NCI-H1417 treated with DMSO at 0.1 percent for 48 hours (cell line): ENCODE results near the gene LPCAT3.

Source experiments
- DNase-seq: peaks from one replicate; lab custom pipeline; 2025; lab: John Stamatoyannopoulos, UW

LPCAT3 gene

DNA sequence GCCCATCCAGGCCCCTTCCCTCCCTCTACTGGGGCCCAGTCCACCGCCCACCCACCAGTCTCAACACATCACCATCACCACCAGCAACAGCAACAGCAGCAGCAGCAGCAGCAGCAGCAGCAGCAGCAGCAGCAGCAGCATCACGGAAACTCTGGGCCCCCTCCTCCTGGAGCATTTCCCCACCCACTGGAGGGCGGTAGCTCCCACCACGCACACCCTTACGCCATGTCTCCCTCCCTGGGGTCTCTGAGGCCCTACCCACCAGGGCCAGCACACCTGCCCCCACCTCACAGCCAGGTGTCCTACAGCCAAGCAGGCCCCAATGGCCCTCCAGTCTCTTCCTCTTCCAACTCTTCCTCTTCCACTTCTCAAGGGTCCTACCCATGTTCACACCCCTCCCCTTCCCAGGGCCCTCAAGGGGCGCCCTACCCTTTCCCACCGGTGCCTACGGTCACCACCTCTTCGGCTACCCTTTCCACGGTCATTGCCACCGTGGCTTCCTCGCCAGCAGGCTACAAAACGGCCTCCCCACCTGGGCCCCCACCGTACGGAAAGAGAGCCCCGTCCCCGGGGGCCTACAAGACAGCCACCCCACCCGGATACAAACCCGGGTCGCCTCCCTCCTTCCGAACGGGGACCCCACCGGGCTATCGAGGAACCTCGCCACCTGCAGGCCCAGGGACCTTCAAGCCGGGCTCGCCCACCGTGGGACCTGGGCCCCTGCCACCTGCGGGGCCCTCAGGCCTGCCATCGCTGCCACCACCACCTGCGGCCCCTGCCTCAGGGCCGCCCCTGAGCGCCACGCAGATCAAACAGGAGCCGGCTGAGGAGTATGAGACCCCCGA, 81.4 kb downstream of the LPCAT3 start:
- no peak for DNase-seq

DNA sequence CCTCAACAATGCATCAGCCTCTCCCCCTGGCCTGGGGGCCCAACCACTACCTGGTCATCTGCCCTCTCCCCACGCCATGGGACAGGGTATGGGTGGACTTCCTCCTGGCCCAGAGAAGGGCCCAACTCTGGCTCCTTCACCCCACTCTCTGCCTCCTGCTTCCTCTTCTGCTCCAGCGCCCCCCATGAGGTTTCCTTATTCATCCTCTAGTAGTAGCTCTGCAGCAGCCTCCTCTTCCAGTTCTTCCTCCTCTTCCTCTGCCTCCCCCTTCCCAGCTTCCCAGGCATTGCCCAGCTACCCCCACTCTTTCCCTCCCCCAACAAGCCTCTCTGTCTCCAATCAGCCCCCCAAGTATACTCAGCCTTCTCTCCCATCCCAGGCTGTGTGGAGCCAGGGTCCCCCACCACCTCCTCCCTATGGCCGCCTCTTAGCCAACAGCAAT, 82.1 kb downstream of the LPCAT3 start:
- DNase-seq, result no peak

DNA sequence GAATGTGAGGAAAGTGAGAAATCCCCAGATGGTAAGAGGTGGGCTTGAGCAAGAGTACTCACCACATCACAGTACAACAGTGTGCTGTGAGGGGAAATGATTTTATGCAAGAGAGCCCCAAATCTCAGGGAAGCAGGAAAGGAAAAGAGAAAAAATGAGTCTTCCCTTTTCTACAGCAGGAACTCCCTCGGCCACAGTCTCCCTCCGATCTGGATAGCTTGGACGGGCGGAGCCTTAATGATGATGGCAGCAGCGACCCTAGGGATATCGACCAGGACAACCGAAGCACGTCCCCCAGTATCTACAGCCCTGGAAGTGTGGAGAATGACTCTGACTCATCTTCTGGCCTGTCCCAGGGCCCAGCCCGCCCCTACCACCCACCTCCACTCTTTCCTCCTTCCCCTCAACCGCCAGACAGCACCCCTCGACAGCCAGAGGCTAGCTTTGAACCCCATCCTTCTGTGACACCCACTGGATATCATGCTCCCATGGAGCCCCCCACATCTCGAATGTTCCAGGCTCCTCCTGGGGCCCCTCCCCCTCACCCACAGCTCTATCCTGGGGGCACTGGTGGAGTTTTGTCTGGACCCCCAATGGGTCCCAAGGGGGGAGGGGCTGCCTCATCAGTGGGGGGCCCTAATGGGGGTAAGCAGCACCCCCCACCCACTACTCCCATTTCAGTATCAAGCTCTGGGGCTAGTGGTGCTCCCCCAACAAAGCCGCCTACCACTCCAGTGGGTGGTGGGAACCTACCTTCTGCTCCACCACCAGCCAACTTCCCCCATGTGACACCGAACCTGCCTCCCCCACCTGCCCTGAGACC, 82.7 kb downstream of the LPCAT3 start:
- DNase-seq, result no peak

DNA sequence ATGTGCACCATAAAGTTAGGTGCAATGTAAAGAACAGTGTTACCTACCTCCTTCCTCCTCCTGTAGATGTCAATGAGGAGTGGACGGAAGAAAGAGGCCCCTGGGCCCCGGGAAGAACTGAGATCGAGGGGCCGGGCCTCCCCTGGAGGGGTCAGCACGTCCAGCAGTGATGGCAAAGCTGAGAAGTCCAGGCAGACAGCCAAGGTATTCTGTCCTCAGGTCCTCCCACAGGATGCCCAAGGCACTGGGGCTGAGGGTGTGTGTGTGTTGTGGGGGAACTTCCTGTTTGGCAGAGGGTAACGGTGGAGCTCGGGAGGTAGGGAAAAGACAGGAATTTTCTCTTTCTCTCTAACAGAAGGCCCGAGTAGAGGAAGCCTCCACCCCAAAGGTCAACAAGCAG, 84.2 kb downstream of the LPCAT3 start:
- DNase-seq, result no peak

DNA sequence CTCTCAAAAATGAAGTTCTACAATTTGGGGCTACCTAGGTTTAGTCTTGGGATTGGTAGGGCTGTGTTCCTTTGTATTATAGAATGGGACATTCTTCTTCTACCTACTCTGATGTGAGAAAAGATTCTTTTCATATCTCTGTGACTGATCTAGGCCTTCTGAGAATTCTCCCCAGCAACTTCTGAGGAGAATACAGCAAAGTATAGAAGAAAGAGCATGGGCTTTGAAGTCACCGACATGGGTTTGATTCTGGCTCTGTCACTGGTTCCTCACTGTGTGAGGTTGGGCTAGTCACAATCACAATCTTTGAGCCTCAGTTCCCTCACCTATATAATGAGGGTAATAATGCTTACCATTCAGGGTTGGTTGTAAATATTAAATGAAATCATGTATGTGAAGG, 85.5 kb downstream of the LPCAT3 start:
- DNase-seq, result no peak

DNA sequence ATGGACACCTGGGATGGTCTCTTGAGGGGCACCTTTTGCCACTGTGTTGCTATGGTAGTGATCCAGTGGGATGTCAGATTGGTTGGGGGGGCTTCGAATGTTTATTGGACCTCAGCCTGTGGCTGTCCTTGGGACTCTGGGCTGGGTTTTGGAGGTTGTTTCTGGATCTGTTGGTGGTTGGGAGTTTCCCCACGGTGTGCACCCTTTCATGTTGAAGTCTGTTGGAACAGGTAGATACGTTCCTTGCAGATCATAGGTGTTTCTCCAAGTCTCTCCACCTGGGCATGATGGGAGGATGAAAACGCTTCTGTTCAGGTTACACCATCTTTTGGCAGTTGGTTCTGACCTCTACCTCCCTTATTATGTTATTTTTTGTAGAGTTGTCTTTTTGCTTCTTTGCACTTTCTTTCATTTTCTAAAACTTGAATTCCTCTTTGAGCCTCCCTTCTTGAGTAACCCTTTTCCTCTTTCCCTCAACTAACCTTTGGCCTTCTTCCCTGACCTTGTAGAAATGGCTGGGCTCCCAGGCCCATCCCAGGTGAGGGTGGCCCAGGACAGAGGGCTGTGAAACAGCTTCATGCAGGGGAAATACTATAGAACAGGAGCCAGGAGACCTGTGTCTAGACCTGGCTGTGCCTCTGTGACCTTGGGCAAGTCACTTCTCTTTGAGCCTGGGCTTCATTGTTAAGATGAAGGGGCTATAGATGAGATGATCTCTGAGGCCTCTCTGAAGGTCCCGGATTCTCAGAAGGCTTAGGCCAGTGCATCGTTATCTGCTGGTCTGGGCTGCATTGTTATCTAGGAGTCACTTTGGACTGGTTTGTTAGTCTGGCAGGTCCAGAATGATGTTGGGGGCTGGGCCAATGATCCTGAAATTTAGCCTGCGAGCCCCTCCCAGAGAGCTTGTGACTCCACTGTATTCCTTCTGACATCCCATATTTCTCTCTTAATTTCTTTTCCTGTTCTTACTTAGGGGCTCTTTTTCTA, 88.5 kb downstream of the LPCAT3 start:
- DNase-seq, result no peak

DNA sequence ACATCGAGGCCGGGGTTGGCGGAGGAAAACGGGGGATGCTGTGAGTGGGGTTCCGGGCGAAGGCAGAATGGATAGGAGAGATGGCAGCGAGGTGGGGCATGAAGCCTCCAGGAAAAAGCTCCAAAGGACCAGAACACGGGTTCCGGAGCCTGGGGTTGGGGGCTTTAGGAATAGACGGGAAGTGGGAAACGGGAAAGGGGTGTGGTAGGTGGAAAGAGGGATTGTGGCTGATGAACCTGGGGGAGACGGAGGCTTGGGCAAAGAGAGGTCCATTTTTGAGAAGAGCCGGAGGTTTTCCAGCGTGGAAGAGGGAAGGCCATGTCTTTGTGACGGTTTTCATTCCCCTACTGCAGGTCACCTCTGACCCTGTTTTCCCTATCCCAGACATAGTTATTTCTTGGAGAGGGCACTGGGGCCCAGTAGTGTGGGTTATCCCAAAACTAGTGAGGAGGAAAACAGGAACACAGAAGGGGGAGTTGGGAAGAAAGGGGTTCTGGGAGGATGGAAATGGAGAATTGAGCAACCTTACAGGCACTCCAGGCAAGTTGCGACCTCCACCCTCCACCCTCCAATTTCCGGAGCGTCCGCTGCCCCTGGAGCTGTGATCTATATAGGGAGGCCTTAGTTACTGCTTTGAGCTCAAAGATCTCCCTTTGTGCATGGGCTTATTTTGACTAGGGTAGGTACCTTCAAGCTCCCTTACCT, 89.4 kb downstream of the LPCAT3 start:
- DNase-seq, result no peak

DNA sequence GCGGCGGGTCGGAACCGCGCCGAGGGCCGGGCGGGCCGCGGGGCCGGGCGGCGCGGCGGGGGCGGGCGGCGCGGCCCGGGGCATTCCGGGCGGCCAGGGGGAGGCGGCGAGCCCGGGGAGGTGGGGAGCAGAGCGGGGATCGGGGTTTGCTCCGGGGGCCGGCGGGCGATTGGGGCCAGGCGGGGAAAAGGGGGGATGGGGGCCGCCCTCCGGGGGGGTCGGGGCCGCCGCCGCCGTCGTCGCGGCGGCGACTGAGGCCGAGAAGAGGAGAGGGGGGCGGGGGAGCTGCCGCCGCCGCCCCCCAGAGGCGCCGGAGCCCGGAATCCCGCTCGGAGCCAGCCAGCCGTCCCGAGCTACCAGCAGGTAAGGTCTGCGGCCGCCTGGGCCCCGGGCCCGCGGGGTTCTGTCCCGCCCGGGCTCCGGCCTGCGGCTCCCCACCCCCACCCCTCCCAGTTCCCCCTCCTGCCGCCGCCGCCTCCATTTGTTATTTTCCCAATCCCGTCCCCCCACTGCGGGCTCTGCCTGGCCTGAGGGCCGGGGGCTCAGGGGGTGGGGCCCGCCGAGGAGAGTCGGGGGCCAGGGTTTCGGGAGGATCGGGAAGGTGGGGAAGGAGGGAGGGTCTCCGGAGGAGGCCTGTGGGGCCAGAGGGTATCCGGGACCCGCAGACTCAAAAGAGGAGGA, 90.1 kb downstream of the LPCAT3 start:
- DNase-seq, result no peak

DNA sequence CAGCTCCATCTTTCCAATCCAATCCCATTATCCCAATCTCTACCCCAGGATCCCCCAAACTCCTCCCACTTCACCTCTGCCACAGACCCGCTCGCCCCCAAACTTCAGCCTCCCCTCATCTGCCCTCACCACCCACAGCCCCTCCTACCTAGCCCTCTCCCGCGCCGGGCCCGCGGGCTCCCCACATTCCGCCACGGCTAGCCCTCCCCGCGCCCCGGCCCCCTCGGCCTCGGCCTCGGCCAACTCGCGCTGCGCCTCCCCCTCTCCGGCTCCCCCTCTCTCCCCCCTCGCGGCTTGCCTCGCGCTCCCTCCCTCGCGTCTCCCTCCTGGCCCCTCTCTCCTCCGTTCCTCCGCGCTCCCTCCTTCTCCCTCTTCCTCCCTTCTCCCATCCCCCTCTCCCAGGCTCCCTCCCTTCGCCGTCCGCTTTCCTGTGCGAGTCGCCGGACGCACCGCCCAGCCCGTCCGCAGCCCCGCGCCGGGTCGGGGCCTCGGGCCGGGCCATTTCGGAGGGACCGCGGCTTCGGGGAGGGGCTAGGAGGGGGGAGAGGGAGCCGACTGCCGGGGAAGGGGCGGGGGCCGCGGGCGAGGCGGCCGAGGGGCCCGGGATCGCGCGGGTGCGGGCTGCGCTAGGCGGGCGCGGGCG, 90.8 kb downstream of the LPCAT3 start, which contains the start of gene ATN1:
TSS of gene ATN1 (plus strand) at position 581 of the 643 bp plus-strand sequence. CDS start 6,043 bp downstream, outside the sequence.
- DNase-seq, result peak; percentile 46
